Measurements from ENCODE around the gene RAB11FIP4.

RAB11FIP4 gene

GRCh38 chr17:31540602-31541307, 149.3 kb downstream of the RAB11FIP4 start:
- H3K4me3 ChIP-seq (ENCODE audit: low read depth, low read length) = no peak overlapping the region
- no peak overlapping the region for H3K27ac ChIP-seq
- H3K36me3 ChIP-seq = no peaks in the 10 kb centered on the region
- DNase-seq = no peak
- H3K27me3 ChIP-seq (ENCODE audit: insufficient read depth, low read depth, severe bottlenecking) = no peaks in the 10 kb centered on the region
- no peaks in the 10 kb centered on the region for H3K9me3 ChIP-seq (ENCODE audit: severe bottlenecking)
- no peak for TF ChIP-seq CTCF (IDR thresholded peaks at IDR 0.05; ENCODE audit: low read depth, low read length)

GRCh38 chr17:31541559-31541958, 150.1 kb downstream of the RAB11FIP4 start:
- no peaks in the 10 kb centered on the region for H3K36me3 ChIP-seq
- H3K4me3 ChIP-seq (ENCODE audit: low read depth, low read length) = no peak overlapping the region
- no peaks in the 10 kb centered on the region for H3K27me3 ChIP-seq (ENCODE audit: insufficient read depth, low read depth, severe bottlenecking)
- peak; percentile 42 for TF ChIP-seq CTCF (IDR thresholded peaks at IDR 0.05; ENCODE audit: low read depth, low read length)
- no peak for DNase-seq
- H3K27ac ChIP-seq = no peak overlapping the region
- H3K9me3 ChIP-seq (ENCODE audit: severe bottlenecking) = no peaks in the 10 kb centered on the region

- Histone ChIP-seq H3K9me3 (ENCODE audit: severe bottlenecking) (no peaks in the 10 kb centered on the region), H3K36me3 (no peaks in the 10 kb centered on the region), H3K4me3 (ENCODE audit: low read depth, low read length) (no peak overlapping the region), H3K27ac (no peak overlapping the region), H3K27me3 (ENCODE audit: insufficient read depth, low read depth, severe bottlenecking) (no peaks in the 10 kb centered on the region)
- DNase-seq = no peak
- TF ChIP-seq CTCF (IDR thresholded peaks at IDR 0.05; ENCODE audit: low read depth, low read length) = no peak
These were observed 152.7 kb downstream of the RAB11FIP4 start for GRCh38 chr17:31544186-31544585.

- no peak for DNase-seq
- TF ChIP-seq CTCF (IDR thresholded peaks at IDR 0.05; ENCODE audit: low read depth, low read length) = no peak
- Histone ChIP-seq H3K4me3 (ENCODE audit: low read depth, low read length) (no peak overlapping the region), H3K27me3 (ENCODE audit: insufficient read depth, low read depth, severe bottlenecking) (no peaks in the 10 kb centered on the region), H3K9me3 (ENCODE audit: severe bottlenecking) (no peaks in the 10 kb centered on the region), H3K27ac (no peak overlapping the region), H3K36me3 (no peaks in the 10 kb centered on the region)
These were observed 155.2 kb downstream of the RAB11FIP4 start for GRCh38 chr17:31546650-31547049.

GRCh38 chr17:31548709-31549108, 157.2 kb downstream of the RAB11FIP4 start:
- peak overlapping the region; percentile 96 for H3K4me3 ChIP-seq (ENCODE audit: low read depth, low read length)
- no peaks in the 10 kb centered on the region for H3K36me3 ChIP-seq
- no peak for DNase-seq
- H3K27me3 ChIP-seq (ENCODE audit: insufficient read depth, low read depth, severe bottlenecking) = no peaks in the 10 kb centered on the region
- H3K27ac ChIP-seq = peak overlapping the region; percentile 84
- no peaks in the 10 kb centered on the region for H3K9me3 ChIP-seq (ENCODE audit: severe bottlenecking)
- no peak for TF ChIP-seq CTCF (IDR thresholded peaks at IDR 0.05; ENCODE audit: low read depth, low read length)

- H3K36me3 ChIP-seq = no peaks in the 10 kb centered on the region
- TF ChIP-seq CTCF (IDR thresholded peaks at IDR 0.05; ENCODE audit: low read depth, low read length) = no peak
- peak overlapping the region; percentile 96 for H3K4me3 ChIP-seq (ENCODE audit: low read depth, low read length)
- H3K27me3 ChIP-seq (ENCODE audit: insufficient read depth, low read depth, severe bottlenecking) = no peaks in the 10 kb centered on the region
- peak overlapping the region; percentile 84 for H3K27ac ChIP-seq
- no peak for DNase-seq
- no peaks in the 10 kb centered on the region for H3K9me3 ChIP-seq (ENCODE audit: severe bottlenecking)
These were observed 157.6 kb downstream of the RAB11FIP4 start for GRCh38 chr17:31549121-31549524.

All from WERI-Rb-1 (cell line).